ENCODE results near the gene PRB3. TPM values are rescaled to one million over a fixed set of nuclear protein-coding genes. Genes with fewer than 3 reads are reported as not detected.

The PRB3 gene
- polyA plus RNA-seq (not detected in 3 replicates), polyA minus RNA-seq (not detected in 3 replicates)
- polyA plus RNA-seq (2011; ENCODE audit: low read depth) = not detected
- not detected in 2 replicates for polyA plus RNA-seq (2011; cell fraction: cytosol; rRNA removed)
- not detected in 2 replicates for polyA plus RNA-seq (2011; cell fraction: nucleus; rRNA removed)
- polyA plus RNA-seq (2012; ENCODE audit: low replicate concordance) = not detected in 2 replicates
- not detected for polyA minus RNA-seq (2011; cell fraction: cytosol; rRNA and poly(A)+ RNA removed)
- polyA minus RNA-seq (2011; cell fraction: nucleus; rRNA and poly(A)+ RNA removed) = not detected in 2 replicates

DNA sequence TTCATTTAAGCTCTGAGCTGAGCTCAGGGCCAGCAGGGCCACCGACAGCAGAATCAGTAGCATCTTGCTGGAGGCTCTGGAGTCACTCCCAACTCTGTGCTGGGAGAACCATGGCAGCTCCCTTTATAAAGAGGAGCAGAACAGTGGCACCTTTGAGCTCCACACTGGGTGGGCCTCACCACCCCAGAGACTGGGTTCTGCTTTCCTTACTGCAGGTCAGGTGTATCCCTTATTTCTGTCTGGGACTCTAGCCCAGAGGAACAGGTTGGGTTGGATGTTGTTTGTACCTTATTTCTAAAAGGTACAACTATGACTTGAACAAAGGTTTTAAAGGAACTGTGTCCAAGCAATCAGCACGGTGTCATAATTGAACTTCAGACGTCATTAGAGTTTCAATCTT lies at the start of gene PRB3:
Gene PRB3, minus strand, starts transcription at position 101 of the 400 bp plus-strand sequence. Its CDS starts 38 bp downstream, at position 63.
- H3K9ac ChIP-seq (ENCODE audit: control insufficient read depth, extremely low read depth, insufficient read depth, low read length) = no peak within 1 kb of the TSS
- dilution Hi-C loops (cut with MboI; ENCODE audit: extremely low pct_ligation_motif_present, low sequenced_read_pairs) = no loop called here

DNA sequence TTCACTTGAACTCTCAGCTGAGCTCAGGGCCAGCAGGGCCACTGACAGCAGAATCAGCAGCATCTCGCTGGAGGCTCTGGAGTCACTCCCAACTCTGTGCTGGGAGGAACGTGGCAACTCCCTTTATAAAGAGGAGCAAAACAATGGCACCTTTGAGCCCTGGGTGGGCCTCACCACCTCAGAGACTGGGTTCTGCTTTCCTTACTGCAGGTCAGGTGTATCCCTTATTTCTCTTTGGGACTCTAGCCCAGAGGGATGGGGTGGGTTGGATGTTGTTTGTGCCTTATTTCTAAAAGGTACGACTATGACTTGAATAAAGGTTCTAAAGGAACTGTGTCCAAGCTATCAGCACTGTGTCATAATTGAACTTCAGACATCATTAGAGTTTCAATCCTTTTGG lies 40.8 kb upstream of the PRB3 start, which contains the start of gene PRB4:
Gene PRB4, minus strand, starts transcription at position 101 of the 400 bp plus-strand sequence. Its CDS starts 38 bp downstream, at position 63.
- FAIRE-seq (no peak), DNase-seq (ENCODE audit: low read depth, low spot score) (no peak)
- H3K27me3 ChIP-seq (ENCODE audit: control insufficient read depth, extremely low read depth, insufficient read depth, low read length) = no peaks in the 10 kb centered on the region
- H3K27ac ChIP-seq (ENCODE audit: control insufficient read depth, insufficient read depth, low read length) = no peak within 1 kb of the TSS
- H3K36me3 ChIP-seq (ENCODE audit: control insufficient read depth in 2 of 2, extremely low read depth in 1 of 2, insufficient read depth in 2 of 2, low read length in 2 of 2) = no peaks in the 10 kb centered on the region
- no peaks in the 10 kb centered on the region for H4K20me1 ChIP-seq (ENCODE audit: control insufficient read depth, extremely low read depth, insufficient read depth, low read length)
- no peaks in the 10 kb centered on the region for H3K9me3 ChIP-seq (ENCODE audit: control insufficient read depth, low read depth, low read length)
- dilution Hi-C loops (cut with MboI; ENCODE audit: extremely low pct_ligation_motif_present, low sequenced_read_pairs) = no loop called here
- no peaks in the 10 kb centered on the region for H3K9me1 ChIP-seq (ENCODE audit: control insufficient read depth, extremely low read depth, insufficient read depth, low read length)
- H3K4me3 ChIP-seq (ENCODE audit: control insufficient read depth in 2 of 3, extremely low read depth in 1 of 3, insufficient read depth in 2 of 3, low read depth in 1 of 3, low read length in 3 of 3) = no peak within 1 kb of the TSS
- H3K4me1 ChIP-seq (ENCODE audit: control insufficient read depth, extremely low read depth, insufficient read depth, low read length) = no peaks in the 10 kb centered on the region
- no peak within 1 kb of the TSS for H2AFZ ChIP-seq (ENCODE audit: control insufficient read depth, low read length)
- no peak within 1 kb of the TSS for H3K4me2 ChIP-seq (ENCODE audit: control insufficient read depth, extremely low read depth, insufficient read depth, low read depth, low read length)
- TF ChIP-seq, protein P1, sequence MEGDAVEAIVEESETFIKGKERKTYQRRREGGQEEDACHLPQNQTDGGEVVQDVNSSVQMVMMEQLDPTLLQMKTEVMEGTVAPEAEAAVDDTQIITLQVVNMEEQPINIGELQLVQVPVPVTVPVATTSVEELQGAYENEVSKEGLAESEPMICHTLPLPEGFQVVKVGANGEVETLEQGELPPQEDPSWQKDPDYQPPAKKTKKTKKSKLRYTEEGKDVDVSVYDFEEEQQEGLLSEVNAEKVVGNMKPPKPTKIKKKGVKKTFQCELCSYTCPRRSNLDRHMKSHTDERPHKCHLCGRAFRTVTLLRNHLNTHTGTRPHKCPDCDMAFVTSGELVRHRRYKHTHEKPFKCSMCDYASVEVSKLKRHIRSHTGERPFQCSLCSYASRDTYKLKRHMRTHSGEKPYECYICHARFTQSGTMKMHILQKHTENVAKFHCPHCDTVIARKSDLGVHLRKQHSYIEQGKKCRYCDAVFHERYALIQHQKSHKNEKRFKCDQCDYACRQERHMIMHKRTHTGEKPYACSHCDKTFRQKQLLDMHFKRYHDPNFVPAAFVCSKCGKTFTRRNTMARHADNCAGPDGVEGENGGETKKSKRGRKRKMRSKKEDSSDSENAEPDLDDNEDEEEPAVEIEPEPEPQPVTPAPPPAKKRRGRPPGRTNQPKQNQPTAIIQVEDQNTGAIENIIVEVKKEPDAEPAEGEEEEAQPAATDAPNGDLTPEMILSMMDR (optimal IDR thresholded peaks at IDR 0.05 in 1 of 3, IDR thresholded peaks at IDR 0.05 in 1 of 3, conservative IDR thresholded peaks at IDR 0.05 in 1 of 3; ENCODE audit: extremely low read depth in 1 of 3, insufficient read depth in 2 of 3, low read length in 3 of 3) = no peak
- TF ChIP-seq EZH2 (IDR thresholded peaks at IDR 0.05; ENCODE audit: low read length) = no peak
- H3K9ac ChIP-seq (ENCODE audit: control insufficient read depth, extremely low read depth, insufficient read depth, low read length) = no peak within 1 kb of the TSS
- no peaks in the 10 kb centered on the region for H3K79me2 ChIP-seq (ENCODE audit: control insufficient read depth, insufficient read depth, low read length)

More for the DNA sequence above, at the start of gene PRB3:
- no peaks in the 10 kb centered on the region for H3K9me1 ChIP-seq (ENCODE audit: control insufficient read depth, extremely low read depth, insufficient read depth, low read length)
- no peaks in the 10 kb centered on the region for H3K9me3 ChIP-seq (ENCODE audit: control insufficient read depth, low read depth, low read length)
- no peak within 1 kb of the TSS for H2AFZ ChIP-seq (ENCODE audit: control insufficient read depth, low read length)
- TF ChIP-seq EZH2 (IDR thresholded peaks at IDR 0.05; ENCODE audit: low read length) = no peak
- H3K4me3 ChIP-seq (ENCODE audit: control insufficient read depth in 2 of 3, extremely low read depth in 1 of 3, insufficient read depth in 2 of 3, low read depth in 1 of 3, low read length in 3 of 3) = no peak within 1 kb of the TSS
- DNase-seq (ENCODE audit: low read depth, low spot score) (no peak), FAIRE-seq (no peak)
- H3K27me3 ChIP-seq (ENCODE audit: control insufficient read depth, extremely low read depth, insufficient read depth, low read length) = no peaks in the 10 kb centered on the region
- no peak within 1 kb of the TSS for H3K4me2 ChIP-seq (ENCODE audit: control insufficient read depth, extremely low read depth, insufficient read depth, low read depth, low read length)
- H3K27ac ChIP-seq (ENCODE audit: control insufficient read depth, insufficient read depth, low read length) = no peak within 1 kb of the TSS
- H3K4me1 ChIP-seq (ENCODE audit: control insufficient read depth, extremely low read depth, insufficient read depth, low read length) = no peaks in the 10 kb centered on the region
- H3K79me2 ChIP-seq (ENCODE audit: control insufficient read depth, insufficient read depth, low read length) = no peaks in the 10 kb centered on the region
- H4K20me1 ChIP-seq (ENCODE audit: control insufficient read depth, extremely low read depth, insufficient read depth, low read length) = no peaks in the 10 kb centered on the region
- no peaks in the 10 kb centered on the region for H3K36me3 ChIP-seq (ENCODE audit: control insufficient read depth in 2 of 2, extremely low read depth in 1 of 2, insufficient read depth in 2 of 2, low read length in 2 of 2)
